GM12878 (cell line): ENCODE measurements around the gene ZNF79. TPM values are rescaled to one million over a fixed set of nuclear protein-coding genes. Genes with fewer than 3 reads are reported as not detected.

Source experiments
- ATAC-seq: fragments of 200-7000 bp; cut with Tn5 transposase; 3 replicates; pipeline ENCODE4 v1.9.1; 2020; ENCODE audit warnings: mild to moderate bottlenecking, moderate library complexity
- BruUV-seq: library from RNA; stranded (reverse); fragments of 400-500 nt; replicated peaks from 2 replicates; lab custom pipeline; 2021; lab: Mats Ljungman, UMichigan
- CTCF ChIA-PET: fragments of 300-600 bp; sonication (Branson Sonifier 250); formaldehyde crosslinking; extraction: SDS; loops from one replicate; lab custom pipeline; 2021; ENCODE audit warnings: inconsistent platforms; lab: Yijun Ruan, JAX
- POLR2A ChIA-PET: fragments of 350-600 bp; formaldehyde crosslinking; extraction: SDS; loops from one replicate; lab custom pipeline; 2021; ENCODE audit warnings: inconsistent platforms; lab: Charles Lee
- RAD21 ChIA-PET: fragments of 300-600 bp; sonication (Branson Sonifier 250); formaldehyde crosslinking; loops from one replicate; lab custom pipeline; 2023; ENCODE audit warnings: antibody characterized with exemption; ENCODE audit not compliant: unreplicated experiment; lab: Charles Lee
- SMC1A ChIA-PET: fragments of 300-600 bp; sonication (Branson Sonifier 250); formaldehyde crosslinking; loops from one replicate; lab custom pipeline; 2023; ENCODE audit not compliant: unreplicated experiment, uncharacterized antibody; lab: Charles Lee
- DNase-seq: peaks from one replicate; pipeline ENCODE4 v3.0.0-alpha.2; 2011; ENCODE audit warnings: low read depth, low spot score
- FAIRE-seq: peaks from 3 replicates; lab custom pipeline; 2011; peaks lifted over from hg19 to GRCh38; lab: Jason Lieb, UNC
- H2AFZ ChIP-seq: 2 replicates; pipeline ENCODE4 v1.6.0; 2011; ENCODE audit warnings: low read depth, low read length, control low read depth; ENCODE audit not compliant: control insufficient read depth
- H3K27ac ChIP-seq: 2 replicates; pipeline ENCODE4 v1.5.1; 2011; ENCODE audit warnings: control low read depth; ENCODE audit not compliant: control insufficient read depth, insufficient read depth
- H3K27me3 ChIP-seq, 2 experiments: replicated peaks in 1 of 2; 2 replicates each; pipeline versions ENCODE4 v1.6.0 to v1.6.1; 2011; ENCODE audit warnings: low read length in 1 of 2; ENCODE audit not compliant: control insufficient read depth in 2 of 2, insufficient read depth in 2 of 2
- H3K36me3 ChIP-seq, 2 experiments: 2 replicates each; pipeline ENCODE4 v1.5.1; 2011; ENCODE audit warnings: low read length in 1 of 2; ENCODE audit not compliant: control insufficient read depth in 2 of 2, insufficient read depth in 2 of 2
- H3K4me1 ChIP-seq: 2 replicates; pipeline ENCODE4 v1.6.1; 2011; ENCODE audit warnings: mild to moderate bottlenecking, low read length, moderate library complexity, mixed read lengths; ENCODE audit not compliant: control insufficient read depth, insufficient read depth
- H3K4me2 ChIP-seq: 2 replicates; pipeline ENCODE4 v1.6.0; 2011; ENCODE audit warnings: control low read depth; ENCODE audit not compliant: control insufficient read depth, insufficient read depth
- H3K4me3 ChIP-seq: fragments of 200-600 bp; sonication (generic); 2 replicates; pipeline ENCODE4 v1.5.1; 2016
- H3K79me2 ChIP-seq: 2 replicates; pipeline ENCODE4 v1.6.0; 2011; ENCODE audit warnings: low read length; ENCODE audit not compliant: control insufficient read depth, insufficient read depth
- H3K9ac ChIP-seq: 2 replicates; pipeline ENCODE4 v1.8.0; 2011; ENCODE audit warnings: low read length, control low read depth, mixed read lengths; ENCODE audit not compliant: control insufficient read depth, insufficient read depth
- H3K9me3 ChIP-seq: replicated peaks from 3 replicates; pipeline ENCODE4 v1.5.1; 2011; ENCODE audit warnings: mild to moderate bottlenecking, low read length; ENCODE audit not compliant: control insufficient read depth, insufficient read depth
- H4K20me1 ChIP-seq: 2 replicates; pipeline ENCODE4 v1.6.0; 2011; ENCODE audit not compliant: control insufficient read depth, insufficient read depth
- CEBPB ChIP-seq, 2 experiments: fragments of 150-350 bp in 1 of 2; IDR thresholded peaks; 2 replicates each; pipeline ENCODE4 v1.6.1; 2012 to 2014; ENCODE audit warnings: low read depth in 2 of 2, low read length in 2 of 2, borderline replicate concordance in 1 of 2, inconsistent platforms in 1 of 2
- CHD2 ChIP-seq: IDR thresholded peaks from 2 replicates; pipeline ENCODE4 v1.6.1; 2011; ENCODE audit warnings: low read depth, low read length, improper control_type of control experiment, borderline replicate concordance
- JUNB ChIP-seq: IDR thresholded peaks from 2 replicates; pipeline ENCODE4 v1.6.1; 2016; ENCODE audit warnings: antibody characterized with exemption, mild to moderate bottlenecking
- MEF2B ChIP-seq: fragments of 450-650 bp; IDR thresholded peaks from 2 replicates; pipeline ENCODE4 v1.6.1; 2018; ENCODE audit warnings: mild to moderate bottlenecking, moderate library complexity; ENCODE audit not compliant: partially characterized antibody, poor library complexity, severe bottlenecking
- NFXL1 ChIP-seq: fragments of 450-650 bp; IDR thresholded peaks from 2 replicates; pipeline ENCODE4 v1.6.1; 2017; ENCODE audit warnings: antibody characterized with exemption, mild to moderate bottlenecking, borderline replicate concordance
- NR2C1 ChIP-seq: fragments of 450-650 bp; IDR thresholded peaks from 2 replicates; pipeline ENCODE4 v1.6.1; 2017; ENCODE audit warnings: antibody characterized with exemption, mild to moderate bottlenecking, moderate library complexity
- NR2C2 ChIP-seq: IDR thresholded peaks from 2 replicates; pipeline ENCODE4 v1.6.1; 2011; ENCODE audit warnings: borderline replicate concordance, low read depth; ENCODE audit not compliant: control insufficient read depth, insufficient read length
- SP1 ChIP-seq: IDR thresholded peaks from one replicate; pipeline ENCODE4 v1.6.1; 2011; ENCODE audit warnings: low read depth, low read length
- STAT3 ChIP-seq: IDR thresholded peaks from 2 replicates; pipeline ENCODE4 v1.6.1; 2011; ENCODE audit warnings: low read depth, low read length, improper control_type of control experiment
- TBL1XR1 ChIP-seq: IDR thresholded peaks from 2 replicates; pipeline ENCODE4 v1.6.1; 2012; ENCODE audit warnings: low read depth, low read length, improper control_type of control experiment
- TCF3 ChIP-seq: IDR thresholded peaks from 2 replicates; pipeline ENCODE4 v1.6.1; 2012; ENCODE audit warnings: low read depth, mild to moderate bottlenecking, low read length, borderline replicate concordance; ENCODE audit not compliant: insufficient read depth
- ZNF384 ChIP-seq: IDR thresholded peaks from 2 replicates; pipeline ENCODE4 v1.6.1; 2012; ENCODE audit warnings: low read depth, mild to moderate bottlenecking, low read length, improper control_type of control experiment, borderline replicate concordance
- WGBS: methylation state at CpG from one replicate; pipeline ENCODE4 v1.1.6; 2016; ENCODE audit warnings: low lambda C conversion rate; ENCODE audit not compliant: insufficient replicate concordance, insufficient coverage; ENCODE audit errors: missing lambda C conversion rate; 5-methylcytosine and 5-hydroxymethylcytosine counted together
- in situ Hi-C: fragments of 300-500 bp; cut with MboI; formaldehyde crosslinking; loops from 9 replicates; pipeline ENCODE4 v1.14.3; 2018; ENCODE audit warnings: mixed read lengths
- intact Hi-C: fragments of 100-400 bp; cut with micrococcal nuclease; formaldehyde crosslinking; loops from one replicate; pipeline ENCODE4 v1.14.2; 2022; ENCODE audit not compliant: unreplicated experiment
- polyA plus RNA-seq, 11 experiments: library from polyadenylated mRNA; depleted of rRNA in 4 of 11; unstranded in 6 of 11; stranded (reverse) in 5 of 11; fragments of >200 nt; fragmentation: Nextera tagmentation in 4 of 11; fragmentation: Illumina TruSeq in 1 of 11; extraction: Ambion mirVana in 4 of 11; extraction: Trizol in 1 of 11; gene quantifications; 1 replicate in 1 of 11; 2 replicates in 10 of 11; pipeline versions ENCODE4 v1.2.1 to v1.2.3, GENCODE V29; 2011 to 2016; ENCODE audit warnings: inconsistent platforms in 2 of 11, missing spikeins in 2 of 11, low read depth in 1 of 11
- total RNA-seq, 4 experiments: library from RNA; depleted of rRNA in 3 of 4; stranded (reverse); fragments of >200 nt in 3 of 4; fragmentation: Illumina TruSeq in 1 of 4; extraction: Trizol in 1 of 4; gene quantifications; 2 replicates each; pipeline versions ENCODE4 v1.2.1 to v1.2.3, GENCODE V29; 2013 to 2021
- TF ChIP-seq, protein P1 (sequence below): fragments of 450-650 bp; IDR thresholded peaks from 2 replicates; pipeline ENCODE4 v1.6.1; 2018; ENCODE audit warnings: mild to moderate bottlenecking, low read depth, moderate library complexity; ENCODE audit not compliant: partially characterized antibody
- TF ChIP-seq, protein P2 (sequence below): fragments of 450-650 bp; IDR thresholded peaks from 2 replicates; pipeline ENCODE4 v1.6.1; 2016; ENCODE audit warnings: mild to moderate bottlenecking

Gene ZNF79
- total and polyA plus RNA-seq, 10 of the 15 experiments (the other 5 are each of a cell fraction or from before 2014, with no cell fraction given): 1.8 to 14.1 (median 11.7) TPM

GRCh38 chr9:127415141-127415540 is 9.0 kb upstream of the ZNF79 start (continued):
- no peak for TF ChIP-seq NFXL1
- no peak for TF ChIP-seq CEBPB (IDR thresholded peaks at IDR 0.05; ENCODE audit: borderline replicate concordance in 1 of 2, low read depth in 2 of 2, low read length in 2 of 2)

GRCh38 chr9:127415657-127416056 is 8.5 kb upstream of the ZNF79 start:
- Histone ChIP-seq H3K4me1 (no peaks in the 10 kb centered on the region), H3K27me3 (no peaks in the 10 kb centered on the region), H4K20me1 (no peaks in the 10 kb centered on the region), H3K9me3 (no peaks in the 10 kb centered on the region), H3K4me2 (no peak overlapping the region), H3K36me3 (no peaks in the 10 kb centered on the region), H3K27ac (no peak overlapping the region), H3K9ac (no peak overlapping the region), H3K4me3 (no peak overlapping the region), H3K79me2 (no peaks in the 10 kb centered on the region), H2AFZ (no peak overlapping the region)
- DNase-seq (no peak), FAIRE-seq (no peak), ATAC-seq (no peak)
- ChIA-PET POLR2A (no interaction called here), SMC1A (no interaction called here), CTCF (interaction anchor here (0.9 to 1.3 kb wide), 4 partner anchors 19 to 201 kb away, joined by 3 read pairs; partner anchors contain the start of gene SLC2A8), RAD21 (no interaction called here)
- TF ChIP-seq MEF2B (no peak), NR2C1 (no peak), STAT3 (no peak), CHD2 (no peak), SP1 (no peak), ZNF384 (no peak), TCF3 (no peak), JUNB (no peak), TBL1XR1 (no peak), NR2C2 (no peak)
- TF ChIP-seq, protein P1, sequence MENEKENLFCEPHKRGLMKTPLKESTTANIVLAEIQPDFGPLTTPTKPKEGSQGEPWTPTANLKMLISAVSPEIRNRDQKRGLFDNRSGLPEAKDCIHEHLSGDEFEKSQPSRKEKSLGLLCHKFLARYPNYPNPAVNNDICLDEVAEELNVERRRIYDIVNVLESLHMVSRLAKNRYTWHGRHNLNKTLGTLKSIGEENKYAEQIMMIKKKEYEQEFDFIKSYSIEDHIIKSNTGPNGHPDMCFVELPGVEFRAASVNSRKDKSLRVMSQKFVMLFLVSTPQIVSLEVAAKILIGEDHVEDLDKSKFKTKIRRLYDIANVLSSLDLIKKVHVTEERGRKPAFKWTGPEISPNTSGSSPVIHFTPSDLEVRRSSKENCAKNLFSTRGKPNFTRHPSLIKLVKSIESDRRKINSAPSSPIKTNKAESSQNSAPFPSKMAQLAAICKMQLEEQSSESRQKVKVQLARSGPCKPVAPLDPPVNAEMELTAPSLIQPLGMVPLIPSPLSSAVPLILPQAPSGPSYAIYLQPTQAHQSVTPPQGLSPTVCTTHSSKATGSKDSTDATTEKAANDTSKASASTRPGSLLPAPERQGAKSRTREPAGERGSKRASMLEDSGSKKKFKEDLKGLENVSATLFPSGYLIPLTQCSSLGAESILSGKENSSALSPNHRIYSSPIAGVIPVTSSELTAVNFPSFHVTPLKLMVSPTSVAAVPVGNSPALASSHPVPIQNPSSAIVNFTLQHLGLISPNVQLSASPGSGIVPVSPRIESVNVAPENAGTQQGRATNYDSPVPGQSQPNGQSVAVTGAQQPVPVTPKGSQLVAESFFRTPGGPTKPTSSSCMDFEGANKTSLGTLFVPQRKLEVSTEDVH: no peak
- TF ChIP-seq, protein P2, sequence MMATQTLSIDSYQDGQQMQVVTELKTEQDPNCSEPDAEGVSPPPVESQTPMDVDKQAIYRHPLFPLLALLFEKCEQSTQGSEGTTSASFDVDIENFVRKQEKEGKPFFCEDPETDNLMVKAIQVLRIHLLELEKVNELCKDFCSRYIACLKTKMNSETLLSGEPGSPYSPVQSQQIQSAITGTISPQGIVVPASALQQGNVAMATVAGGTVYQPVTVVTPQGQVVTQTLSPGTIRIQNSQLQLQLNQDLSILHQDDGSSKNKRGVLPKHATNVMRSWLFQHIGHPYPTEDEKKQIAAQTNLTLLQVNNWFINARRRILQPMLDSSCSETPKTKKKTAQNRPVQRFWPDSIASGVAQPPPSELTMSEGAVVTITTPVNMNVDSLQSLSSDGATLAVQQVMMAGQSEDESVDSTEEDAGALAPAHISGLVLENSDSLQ: no peak
- 96% methylated on average over 1 of the region's 1 CpG for WGBS
- in situ Hi-C loops (no loop called here), intact Hi-C loops (no loop called here)
- BruUV-seq: no TSS peak
